Measurements from ENCODE around the gene SLC12A7.

SLC12A7 gene

GRCh38 chr5:1014781-1015221 is 97.1 kb downstream of the SLC12A7 start:
- DNase-seq = no peak

GRCh38 chr5:1014346-1014745 is 97.5 kb downstream of the SLC12A7 start:
- no peak for DNase-seq

GRCh38 chr5:1013948-1014301 is 97.9 kb downstream of the SLC12A7 start:
- no peak for DNase-seq

GRCh38 chr5:1013238-1013947 is 98.5 kb downstream of the SLC12A7 start:
- no peak for DNase-seq

- DNase-seq = no peak
Measured at GRCh38 chr5:1012900-1013237, 99.0 kb downstream of the SLC12A7 start.

GRCh38 chr5:1012313-1012841 is 99.5 kb downstream of the SLC12A7 start:
- DNase-seq = no peak

- DNase-seq = no peak
Measured at GRCh38 chr5:1011741-1012312, 100.0 kb downstream of the SLC12A7 start.

- DNase-seq = peak; percentile 53
Measured at GRCh38 chr5:1011226-1011631, 100.6 kb downstream of the SLC12A7 start.

- DNase-seq = no peak
Measured at GRCh38 chr5:1010641-1011046, 101.2 kb downstream of the SLC12A7 start.

GRCh38 chr5:1010181-1010510 is 101.7 kb downstream of the SLC12A7 start:
- no peak for DNase-seq

- no peak for DNase-seq
Measured at GRCh38 chr5:1009359-1010180, 102.3 kb downstream of the SLC12A7 start.

- peak; percentile 48 for DNase-seq
Measured at GRCh38 chr5:1008451-1009358, 103.2 kb downstream of the SLC12A7 start, which contains the start of gene NKD2. NKD2 (plus strand) TSS chr5:1008802; CDS start chr5:1009058, 256 bp downstream.

- no peak for DNase-seq
Measured at GRCh38 chr5:1007681-1008450, 104.0 kb downstream of the SLC12A7 start.

GRCh38 chr5:1007221-1007680 is 104.6 kb downstream of the SLC12A7 start:
- no peak for DNase-seq

- DNase-seq = no peak
Measured at GRCh38 chr5:1006656-1007071, 105.2 kb downstream of the SLC12A7 start.

- no peak for DNase-seq
Measured at GRCh38 chr5:1005904-1006655, 105.8 kb downstream of the SLC12A7 start.

- DNase-seq = no peak
Measured at GRCh38 chr5:1005249-1005851, 106.5 kb downstream of the SLC12A7 start.

- DNase-seq = peak; percentile 61
Measured at GRCh38 chr5:1004461-1005248, 107.2 kb downstream of the SLC12A7 start.

GRCh38 chr5:1003296-1003937 is 108.4 kb downstream of the SLC12A7 start:
- peak; percentile 36 for DNase-seq

Data from CD4-positive, alpha-beta T cell treated with Interleukin-17A for 4 hours (primary cell).